RPMI7951 (cell line): ENCODE measurements around the gene SMIM29. TPM values are rescaled to one million over a fixed set of nuclear protein-coding genes. Genes with fewer than 3 reads are reported as not detected.

Experiments
- total RNA-seq: library from RNA; depleted of rRNA; stranded (reverse); fragments of >200 nt; shearing (Covaris generic); gene quantifications from 2 replicates; pipeline ENCODE4 v1.2.3, GENCODE V29; 2014; rRNA removed

SMIM29 gene
- total RNA-seq, 1 experiment from 2014 or later = 84.0 TPM

Other genes with a start within 250 kb of the SMIM29 start
- not detected in 2 replicates for gene GRM4, start 102.9 kb downstream of the SMIM29 start, total RNA-seq
- 361 and 398 TPM in 2 replicates for gene HMGA1, start 12.1 kb downstream of the SMIM29 start, total RNA-seq
- 18.0 and 19.1 TPM in 2 replicates for gene NUDT3, start 143.7 kb upstream of the SMIM29 start, total RNA-seq
- gene RPS10, start 177.1 kb upstream of the SMIM29 start, total RNA-seq = 3,560 and 4,532 TPM in 2 replicates
- gene PACSIN1, start 217.1 kb upstream of the SMIM29 start, total RNA-seq = not detected in 2 replicates